Heart right ventricle (tissue), 16 donors: ENCODE measurements around the gene RCOR3. TPM values are rescaled to one million over a fixed set of nuclear protein-coding genes. Genes with fewer than 3 reads are reported as not detected.

Experiments used
- ATAC-seq, 8 donors: fragments of 200-7000 bp; cut with Tn5 transposase; one replicate each; pipeline ENCODE4 v1.9.1; 2020; ENCODE audit warnings: mild to moderate bottlenecking in 8 of 8, moderate library complexity in 8 of 8, moderate number of reproducible peaks in 1 of 8
- DNase-seq, 2 donors: peaks; one replicate each; pipeline ENCODE4 v3.0.0-alpha.2; 2020
- H3K27ac ChIP-seq, 10 donors: fragments of 200-600 bp; sonication (generic) in 2 of 10; one replicate each; pipeline versions ENCODE4 v1.5.0 to v1.8.0; 2020 to 2022; ENCODE audit warnings: mild to moderate bottlenecking in 3 of 10
- H3K27me3 ChIP-seq, 7 donors: fragments of 200-600 bp; one replicate each; pipeline ENCODE4 v1.8.0; 2021 to 2022; ENCODE audit warnings: mild to moderate bottlenecking in 2 of 7
- H3K36me3 ChIP-seq, 9 donors: fragments of 200-600 bp; sonication (generic) in 1 of 9; one replicate each; pipeline versions ENCODE4 v1.5.0 to v1.8.0; 2020 to 2022; ENCODE audit warnings: mild to moderate bottlenecking in 2 of 9
- H3K4me1 ChIP-seq, 9 donors: fragments of 200-600 bp; sonication (generic) in 1 of 9; one replicate each; pipeline versions ENCODE4 v1.5.0 to v1.8.0; 2020 to 2022; ENCODE audit warnings: mild to moderate bottlenecking in 4 of 9
- H3K4me3 ChIP-seq, 10 donors: fragments of 200-600 bp; sonication (generic) in 2 of 10; one replicate each; pipeline versions ENCODE4 v1.5.0 to v1.8.0; 2020 to 2022; ENCODE audit warnings: mild to moderate bottlenecking in 7 of 10, moderate library complexity in 2 of 10
- H3K9me3 ChIP-seq, 11 donors: fragments of 200-600 bp in 10 of 11; sonication (generic) in 2 of 11; one replicate each; pipeline versions ENCODE4 v1.5.0 to v1.8.0; 2013 to 2022; ENCODE audit warnings: mild to moderate bottlenecking in 2 of 11, control low read depth in 1 of 11, moderate library complexity in 1 of 11
- CTCF ChIP-seq, 9 donors: fragments of 200-600 bp; sonication (generic) in 2 of 9; IDR thresholded peaks; one replicate each; pipeline versions ENCODE4 v1.5.0 to v1.8.0; 2021 to 2022; ENCODE audit warnings: antibody characterized with exemption in 9 of 9, mild to moderate bottlenecking in 5 of 9, moderate library complexity in 1 of 9
- WGBS, 2 donors: extraction: QIAGEN DNeasy Blood & Tissue Kit; methylation state at CpG; one replicate each; pipeline ENCODE4 v1.1.7; 2013; ENCODE audit warnings: inconsistent platforms in 1 of 2; 5-methylcytosine and 5-hydroxymethylcytosine counted together
- intact Hi-C, 10 donors: fragments of 100-400 bp; cut with DNase I; formaldehyde crosslinking; loops; one replicate each; pipeline versions ENCODE4 v1.11.1 to v1.14.2; 2022
- polyA plus RNA-seq, 2 donors: library from polyadenylated mRNA; stranded (reverse); fragments of 200-250 nt; gene quantifications; one replicate each; pipeline ENCODE4 v1.2.3, GENCODE V29; 2013
- total RNA-seq, 10 donors: library from RNA; stranded (reverse); fragmentation: NEBNext Ultra II Directional in 3 of 10; extraction: Animal tissue kit (Norgen Biotek cat#: 25700) in 3 of 10; gene quantifications; one replicate each; pipeline versions ENCODE4 v1.2.1 to v1.2.4, GENCODE V29; 2021 to 2023
- donor health status: Arrhythmogenic right ventricular cardiomyopathy.
- donor health status: ischemic (EF 13 %, LVEDD 7.1; RV severe dilation, severe dysfunction).
- donor health status: healthy with polysubstance abuse.
- donor health status: DM: no; HTN: yes; CAD: no.
- donor health status: DM: no; HTN: no; CAD: no.
- donor health status: ischemic (EF 25% LVEDD 6.9; RV normal size, moderate dysfunction).
- donor health status: ischemic (EF 25% LVEDD 5.7; RV mildly dilated, moderate dysfunction).
- donor health status: healthy.
- donor health status: DM: yes; HTN: yes; CAD: no.
- donor health status: Ischemic cardiomyopathy.
- donor health status: ischemic (EF 35%, LVEDD 5.7; RV mildly dilated, moderate dysfunction).
- donor health status: nonischemic (EF 11% LVEDD 7.7; RV severe dilation, severe dysfunction).
- donor health status: DM: yes; HTN: yes; CAD: no.
- donor health status: PGD.
- donor health status: ischemic (EF 29% LVEDD 5.4; RV normal size, mild dysfunction).
- donor health status: nonischemic (EF 23%, LVEDD 6.1; RV moderate dilation, normal function).

The RCOR3 gene
- total and polyA plus RNA-seq, 12 donors, result 17.7 to 65.5 (median 50.1) TPM

- Histone ChIP-seq H3K4me3 (no peak overlapping the region), H3K36me3 (peaks cover 0 to 82% (median 6%) of the 10 kb centered on the region in 9 donors), H3K27ac (peak overlapping the region in 5 of 10 donors; percentile 22 to 62 (median 45)), H3K27me3 (no peaks in the 10 kb centered on the region), H3K4me1 (peaks cover 0 to 34% (median 10%) of the 10 kb centered on the region in 9 donors), H3K9me3 (no peaks in the 10 kb centered on the region)
- WGBS, 2 donors, result 76 to 88% methylated on average over 3 of the region's 3 CpGs
- no peak for TF ChIP-seq CTCF (IDR thresholded peaks at IDR 0.05)
- intact Hi-C loops, result loop anchor here in 1 of 10 donors (5.0 kb wide), 1 partner anchor 43 kb away; no protein-coding TSS in a partner anchor
- DNase-seq, result peak in 1 of 2 donors; percentile 24
- peak in 7 of 8 donors; percentile 25 to 91 (median 77) for ATAC-seq
Observed at GRCh38 chr1:211305044-211305443, 45.9 kb downstream of the RCOR3 start.

DNA sequence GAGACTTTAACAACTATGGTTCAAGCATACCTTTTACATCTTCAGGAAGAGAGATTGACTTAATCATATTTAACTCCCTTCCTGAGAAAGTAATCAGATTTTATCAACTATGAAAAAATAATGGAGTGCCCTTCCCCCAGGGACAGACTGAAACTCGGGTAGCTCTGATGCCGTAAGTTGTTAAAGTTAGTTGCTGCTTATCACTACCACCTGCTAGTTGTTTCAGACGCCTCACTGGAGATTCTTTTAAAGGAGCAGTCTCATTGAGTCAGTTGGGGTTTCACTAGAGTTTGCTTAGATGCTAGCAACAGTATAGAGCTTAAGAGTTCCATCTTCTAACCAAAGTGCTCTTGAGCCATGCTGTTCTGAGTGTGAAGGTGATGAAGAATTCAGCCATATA, 50.5 kb downstream of the RCOR3 start:
- H3K4me1 ChIP-seq, result peaks cover 0 to 32% (median 10%) of the 10 kb centered on the region in 9 donors
- 21 to 25% methylated on average over 3 of the region's 3 CpGs for WGBS, 2 donors
- peaks cover 0 to 68% (median 22%) of the 10 kb centered on the region in 9 donors for H3K36me3 ChIP-seq
- H3K4me3 ChIP-seq, result no peak overlapping the region
- intact Hi-C loops, result loop anchor here in 1 of 10 donors (5.0 kb wide), 1 partner anchor 47 kb away; no protein-coding TSS in a partner anchor
- no peaks in the 10 kb centered on the region for H3K27me3 ChIP-seq
- H3K9me3 ChIP-seq, result no peaks in the 10 kb centered on the region
- DNase-seq, result no peak
- TF ChIP-seq CTCF (IDR thresholded peaks at IDR 0.05), result no peak
- peak in 6 of 8 donors; percentile 53 to 82 (median 72) for ATAC-seq
- peak overlapping the region in 5 of 10 donors; percentile 2 to 44 (median 11) for H3K27ac ChIP-seq

DNA sequence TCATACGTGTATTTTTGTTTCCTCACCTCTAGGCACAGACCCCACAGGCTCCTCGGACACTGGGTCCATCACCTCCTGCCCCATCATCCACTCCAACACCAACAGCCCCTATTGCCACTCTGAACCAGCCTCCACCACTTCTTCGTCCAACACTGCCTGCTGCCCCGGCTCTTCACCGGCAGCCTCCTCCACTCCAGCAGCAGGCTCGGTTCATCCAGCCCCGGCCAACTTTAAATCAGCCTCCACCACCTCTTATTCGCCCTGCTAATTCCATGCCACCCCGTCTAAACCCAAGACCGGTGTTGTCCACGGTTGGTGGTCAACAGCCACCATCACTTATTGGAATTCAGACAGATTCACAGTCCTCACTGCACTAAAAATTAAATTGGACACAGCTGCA, 54.2 kb downstream of the RCOR3 start:
- DNase-seq (no peak), ATAC-seq (peak in 1 of 8 donors; percentile 43)
- Histone ChIP-seq H3K36me3 (peaks cover 0 to 67% (median 28%) of the 10 kb centered on the region in 9 donors), H3K9me3 (no peaks in the 10 kb centered on the region), H3K4me1 (peaks cover 0 to 19% (median 8%) of the 10 kb centered on the region in 9 donors), H3K4me3 (no peak overlapping the region), H3K27me3 (no peaks in the 10 kb centered on the region), H3K27ac (no peak overlapping the region)
- intact Hi-C loops, result no loop called here
- no peak for TF ChIP-seq CTCF (IDR thresholded peaks at IDR 0.05)
- 95% methylated on average over 11 of the region's 11 CpGs for WGBS, 2 donors

- H3K4me1 ChIP-seq, result peaks cover 0 to 5% (median 0%) of the 10 kb centered on the region in 9 donors
- no peak for TF ChIP-seq CTCF (IDR thresholded peaks at IDR 0.05)
- no peaks in the 10 kb centered on the region for H3K9me3 ChIP-seq
- peak in 2 of 8 donors; percentile 23 to 25 for ATAC-seq
- H3K27ac ChIP-seq, result no peak overlapping the region
- peaks cover 0 to 40% (median 20%) of the 10 kb centered on the region in 9 donors for H3K36me3 ChIP-seq
- intact Hi-C loops, result no loop called here
- no peaks in the 10 kb centered on the region for H3K27me3 ChIP-seq
- H3K4me3 ChIP-seq, result no peak overlapping the region
- DNase-seq, result no peak
Observed at GRCh38 chr1:211318576-211319280, 59.6 kb downstream of the RCOR3 start.
